ENCODE results near the gene PKP3.
"Not testable (repeated sequence)": the region's sequence is repeated elsewhere in the genome, so short reads cannot be mapped to it uniquely, and the experiment has no call there.

The PKP3 gene

DNA sequence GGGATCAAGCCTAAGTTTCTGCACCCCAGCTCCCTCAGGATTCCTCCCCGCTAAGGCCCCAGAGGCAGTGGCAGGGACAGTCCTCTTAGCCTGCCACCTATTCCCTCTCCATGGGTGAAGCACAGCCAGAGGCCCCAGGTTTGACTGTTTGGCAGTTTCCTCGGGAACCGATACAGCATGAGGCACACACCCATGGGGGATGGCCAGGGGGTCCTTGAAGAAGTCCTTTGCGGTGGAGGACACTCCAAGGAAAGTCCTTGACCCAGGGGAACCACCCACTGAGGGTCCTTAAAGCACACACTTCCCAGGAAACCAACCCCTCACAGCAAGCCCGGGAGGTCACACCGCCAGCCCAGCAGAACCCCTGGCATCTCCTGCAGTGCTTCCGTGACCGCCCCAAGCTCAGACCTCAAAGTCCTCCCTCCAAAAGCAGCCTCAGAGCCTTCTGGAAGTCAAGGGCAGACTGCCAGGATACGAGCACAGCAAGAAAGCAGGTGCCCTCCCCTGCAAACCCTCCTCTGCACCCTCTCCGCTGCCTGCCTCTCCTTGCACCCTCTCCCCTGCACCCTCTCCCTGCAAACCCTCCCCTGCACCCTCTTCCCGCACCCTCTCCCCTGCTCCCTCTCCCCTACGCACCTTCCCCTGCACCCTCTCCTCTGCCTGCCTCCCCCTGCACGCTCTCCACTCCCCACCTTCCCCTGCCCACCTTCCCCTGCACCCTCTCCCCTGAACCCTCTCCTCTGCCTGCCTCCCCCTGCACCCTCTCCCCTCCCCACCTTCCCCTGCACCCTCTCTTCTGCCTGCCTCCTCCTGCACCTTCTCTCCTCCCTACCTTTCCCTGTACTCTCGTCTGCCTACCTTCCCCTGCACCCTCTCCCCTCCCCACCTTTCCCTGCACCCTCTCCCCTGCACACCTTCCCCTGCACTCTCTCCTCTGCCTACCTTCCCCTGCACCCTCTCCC, 19.4 kb downstream of the PKP3 start:
- DNase-seq, result no peak

DNA sequence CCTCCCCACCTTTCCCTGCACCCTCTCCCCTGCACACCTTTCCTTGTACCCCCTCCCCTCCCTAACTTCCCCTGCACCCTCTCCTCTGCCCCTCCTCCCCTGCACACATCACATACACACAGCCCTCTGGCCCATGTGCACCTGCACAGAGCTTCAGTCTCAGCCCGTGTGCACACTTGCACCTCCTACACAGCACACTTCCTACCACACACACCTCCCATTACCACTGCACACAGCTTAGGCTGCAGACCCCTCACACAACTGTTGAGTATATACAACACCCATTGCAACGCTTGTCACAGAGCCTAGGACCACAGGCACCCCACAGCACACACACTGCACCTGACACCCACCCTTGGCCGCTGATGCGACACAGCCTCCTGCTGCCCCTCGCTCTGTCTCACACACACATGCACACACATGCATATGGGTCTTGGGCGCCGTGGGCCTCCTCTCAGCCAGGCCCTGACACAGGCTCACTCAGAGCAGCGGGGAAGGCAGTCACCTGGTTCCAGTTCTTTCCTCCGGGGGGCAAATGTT, 20.4 kb downstream of the PKP3 start:
- DNase-seq, result no peak

DNA sequence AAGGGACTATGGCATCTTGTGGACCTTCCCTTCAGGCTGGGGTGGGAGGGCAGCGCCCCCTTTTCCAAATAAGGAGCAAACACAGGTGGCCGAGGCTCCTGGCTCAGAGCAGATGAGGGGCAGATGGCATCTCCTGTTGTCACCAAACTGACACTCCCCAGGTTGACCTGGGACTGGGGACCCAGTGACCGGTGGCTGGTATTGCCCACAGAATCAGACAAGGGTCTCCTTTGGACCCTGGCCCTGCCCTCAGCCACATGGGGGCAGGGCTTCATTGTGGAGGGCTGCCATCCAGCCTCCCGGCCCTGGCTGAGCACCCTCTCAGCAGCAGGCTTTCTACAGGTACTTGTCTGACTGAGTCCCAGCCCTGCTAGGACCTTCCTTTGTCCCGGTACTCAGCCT, 21.6 kb downstream of the PKP3 start:
- no peak for DNase-seq

DNA sequence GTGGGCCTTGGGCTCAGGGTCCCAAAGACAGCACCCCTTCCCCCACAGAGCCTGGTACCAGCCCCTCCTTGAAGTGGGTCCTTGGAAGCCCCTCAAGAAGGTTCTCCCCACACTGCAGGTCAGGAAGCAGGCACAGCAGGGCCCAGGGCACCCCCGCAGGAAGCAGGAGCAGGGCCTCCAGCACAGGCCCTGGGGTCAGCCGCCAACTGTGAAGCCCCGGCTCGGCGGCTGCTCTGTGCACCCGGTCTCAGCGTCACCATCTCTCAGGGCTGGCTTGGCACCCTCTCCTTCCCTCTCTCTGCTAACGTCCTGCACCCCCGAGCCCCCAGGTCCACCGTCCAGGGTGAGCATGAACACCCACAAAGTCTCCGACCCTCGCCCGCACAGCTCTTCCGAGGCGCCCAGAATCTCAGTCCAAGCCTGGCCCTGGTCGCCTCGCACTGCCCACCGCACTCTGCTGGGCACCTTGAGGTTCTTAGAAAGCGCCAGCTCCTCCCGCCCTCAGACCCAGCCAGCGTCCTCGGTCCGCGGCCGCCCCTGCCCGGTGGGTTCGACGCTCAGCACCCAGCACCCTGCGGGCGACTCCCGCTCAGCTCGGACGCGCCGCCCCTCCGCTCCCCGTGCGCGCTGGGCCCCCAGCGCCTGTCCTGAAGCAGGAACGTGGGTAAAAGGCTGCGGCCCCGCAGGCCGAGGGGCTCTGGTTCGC, 22.2 kb downstream of the PKP3 start:
- DNase-seq, result no peak

DNA sequence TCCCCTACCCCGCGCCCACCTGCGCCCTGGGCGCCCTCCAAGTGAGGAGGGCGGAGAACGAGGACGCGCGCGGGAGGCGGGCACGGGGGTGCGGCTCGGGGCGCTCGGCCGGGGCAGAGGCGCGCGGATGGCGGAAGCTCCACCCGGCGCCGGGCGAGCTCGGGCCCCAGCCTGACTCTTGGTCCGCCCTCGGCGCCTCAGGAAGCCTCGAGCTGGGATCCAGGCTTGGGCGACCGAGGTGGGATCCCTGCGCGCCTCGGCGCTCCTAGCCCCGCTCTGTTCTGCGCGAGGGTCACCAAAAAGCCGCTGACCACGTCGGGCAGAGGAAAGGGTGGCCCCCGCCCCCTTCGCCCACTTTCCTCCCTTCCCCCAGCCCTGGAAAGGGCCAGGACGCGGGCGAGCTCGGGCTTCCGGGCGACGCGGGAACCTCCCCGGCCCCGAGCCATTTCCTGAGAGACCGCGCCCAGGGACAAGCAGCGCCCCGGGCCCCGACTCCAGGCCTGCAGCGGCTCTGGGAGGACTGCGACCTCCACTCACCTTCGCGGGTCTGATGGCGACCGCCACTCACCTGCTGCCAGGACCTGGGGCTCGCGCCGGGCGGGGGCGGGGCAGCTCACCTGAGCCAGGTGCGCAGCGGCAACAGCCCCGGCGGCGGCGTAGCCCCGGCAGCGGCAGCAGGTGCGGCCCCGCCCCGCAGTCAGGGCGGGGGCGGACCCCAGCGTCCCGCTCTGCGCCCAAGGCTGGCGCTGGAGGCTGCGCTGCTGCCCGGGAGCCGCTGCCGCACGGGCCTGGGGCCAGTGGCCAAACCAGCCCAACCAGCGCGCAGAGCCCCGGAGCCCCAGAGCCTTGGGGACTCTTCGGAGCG, 23.0 kb downstream of the PKP3 start:
- peak; percentile 80 for DNase-seq

DNA sequence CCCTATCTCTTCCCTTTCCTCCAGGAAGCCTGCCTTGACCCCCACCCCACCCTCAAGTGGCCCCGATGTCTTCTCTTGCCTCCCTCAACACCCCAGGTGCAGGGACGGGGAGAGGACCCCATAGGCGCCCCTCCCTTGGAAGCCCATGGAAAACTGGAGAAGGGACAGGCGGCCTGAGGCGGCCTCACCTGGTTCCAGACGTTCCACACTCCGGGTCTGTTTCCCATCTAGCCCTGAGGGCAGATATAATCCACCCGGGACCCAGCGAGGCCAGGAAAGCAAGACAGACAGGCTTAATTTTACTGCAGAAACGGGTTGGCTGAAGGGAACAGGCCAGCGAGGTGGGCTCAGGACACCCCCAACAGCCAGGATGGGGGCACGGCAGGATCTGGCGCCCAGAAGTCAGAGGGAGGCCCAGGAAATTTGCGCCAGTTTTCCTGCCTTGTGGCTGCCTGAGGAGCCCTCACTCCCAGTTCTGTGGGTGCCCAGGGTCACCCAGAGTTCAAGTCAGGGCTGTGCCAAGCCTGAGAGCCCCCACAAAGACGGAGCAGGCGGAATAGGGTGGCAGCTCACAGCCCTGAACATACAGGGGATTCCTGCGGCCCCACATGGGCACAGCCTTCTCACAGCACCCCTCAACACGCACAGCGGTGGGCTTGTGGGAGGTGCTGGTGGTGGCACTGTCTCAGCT, 23.8 kb downstream of the PKP3 start:
- DNase-seq, result no peak

DNA sequence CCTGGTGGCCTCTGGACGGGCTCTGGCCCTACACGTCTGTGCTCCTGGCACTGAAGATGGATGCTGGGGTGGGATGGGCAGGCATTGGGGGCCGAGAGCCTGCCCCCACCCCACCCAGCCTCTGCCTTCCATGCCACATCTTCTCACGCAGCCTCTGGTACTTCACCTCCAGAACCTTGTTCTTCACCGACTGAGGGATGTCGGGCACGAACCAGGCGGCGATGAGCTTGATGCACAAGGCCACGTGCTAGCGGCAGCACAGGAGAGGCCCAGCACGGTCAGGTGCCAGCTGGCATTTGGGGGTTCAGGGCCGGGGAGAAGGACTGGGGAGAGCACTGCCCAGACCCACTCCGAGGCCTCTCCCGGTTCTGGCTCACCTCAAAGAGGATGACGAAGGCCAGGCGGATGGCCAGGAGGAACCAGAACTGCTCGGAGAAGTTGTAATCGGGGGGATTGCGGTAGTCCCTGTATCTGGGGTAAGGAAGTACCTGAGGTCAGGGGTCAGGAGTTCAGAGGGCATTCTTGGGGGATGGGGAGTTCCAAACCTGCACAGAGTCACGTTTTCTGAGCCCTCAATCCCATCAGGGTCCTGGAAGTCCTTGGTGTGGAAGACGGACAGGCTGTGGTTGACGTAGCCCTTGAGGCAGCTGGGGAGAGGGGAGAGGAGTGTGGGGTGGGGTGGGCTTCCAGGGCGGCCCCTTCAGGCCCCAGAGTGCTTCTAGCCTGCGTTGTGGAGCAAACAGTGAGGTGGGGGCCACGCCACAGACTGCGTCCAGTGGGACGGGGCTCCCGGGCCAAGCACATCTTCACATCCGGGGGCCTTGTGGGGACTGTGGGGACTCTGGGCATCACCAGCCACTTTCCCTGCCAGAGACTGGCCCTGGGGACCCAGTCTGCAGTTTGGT, 24.6 kb downstream of the PKP3 start:
- DNase-seq, result no peak

DNA sequence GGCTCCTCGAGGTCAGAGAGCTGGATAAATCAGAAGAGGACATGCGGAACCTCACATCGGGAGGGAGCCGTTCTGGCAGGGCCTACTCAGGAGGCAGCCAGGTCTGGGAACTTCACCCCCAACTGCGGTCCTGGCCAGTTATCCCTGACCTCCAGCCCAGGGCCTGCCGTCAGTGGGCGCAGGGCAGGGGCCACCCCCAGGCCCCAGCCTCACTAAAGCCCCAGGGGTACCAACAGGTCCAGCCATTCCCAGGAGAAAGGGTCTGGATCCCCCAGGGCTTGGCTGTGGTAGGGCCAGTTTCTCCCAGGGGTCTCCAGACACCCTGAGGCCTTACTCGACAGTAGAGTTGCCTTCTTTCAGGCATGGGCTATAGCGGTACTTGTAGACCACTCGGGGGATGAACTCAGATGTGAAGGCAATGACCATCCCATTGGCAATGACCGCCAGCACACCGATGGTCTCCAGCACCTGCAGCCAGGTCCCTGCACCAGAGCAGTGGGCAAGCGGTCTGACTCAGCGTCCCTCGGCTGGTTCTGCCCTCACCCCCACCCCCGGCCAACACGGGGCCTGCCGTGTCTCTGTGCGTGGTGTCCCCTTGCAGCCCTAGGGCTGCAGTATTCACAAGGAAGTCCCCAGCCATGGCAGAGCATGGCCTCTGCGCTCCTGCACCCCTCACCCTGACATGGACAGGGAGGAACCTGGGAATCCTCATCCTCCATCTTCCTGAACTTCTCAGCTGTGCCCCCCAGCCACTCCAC, 25.4 kb downstream of the PKP3 start:
- no peak for DNase-seq

DNA sequence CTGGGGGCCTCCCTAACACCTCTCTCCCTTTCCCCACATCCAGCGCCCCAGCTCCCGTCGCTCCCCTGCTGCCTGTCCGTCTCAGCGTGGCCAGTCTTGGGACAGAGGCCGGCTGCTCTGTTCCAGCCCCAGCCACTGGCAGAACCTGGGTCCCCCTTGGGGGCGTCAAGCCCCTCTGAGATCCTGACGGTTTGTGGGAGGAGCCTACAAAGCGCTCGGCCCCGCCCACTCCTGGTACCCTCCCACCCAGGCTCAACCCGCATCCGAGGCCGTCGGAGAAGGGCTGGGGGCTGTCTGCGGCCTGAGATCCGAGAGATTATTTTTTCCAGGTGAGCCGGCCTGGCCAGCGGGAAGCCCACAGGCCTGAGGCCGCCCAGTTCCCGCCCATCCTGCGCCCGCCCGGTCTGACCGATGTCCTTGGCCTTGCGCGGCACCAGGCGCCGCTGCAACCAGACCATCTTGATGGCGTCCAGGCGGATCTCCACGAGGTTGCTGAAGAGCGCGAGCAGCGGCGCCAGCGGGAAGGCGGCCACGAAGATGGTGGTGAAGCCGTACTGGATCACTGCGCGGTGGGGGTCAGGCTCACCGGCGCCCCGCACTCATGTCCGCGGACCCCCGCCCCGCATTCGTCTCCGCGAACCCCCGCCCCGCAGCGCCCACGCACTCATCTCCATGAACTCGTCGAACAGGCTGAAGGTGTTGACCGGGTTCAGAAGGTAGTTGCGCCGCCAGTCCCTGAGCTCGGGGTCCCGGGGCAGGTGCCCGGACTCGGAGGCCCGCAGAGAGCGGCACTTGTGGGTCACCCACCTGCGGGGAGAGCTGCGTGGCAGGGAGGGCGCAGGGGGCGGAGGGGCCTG, 26.3 kb downstream of the PKP3 start:
- peak; percentile 52 for DNase-seq

DNA sequence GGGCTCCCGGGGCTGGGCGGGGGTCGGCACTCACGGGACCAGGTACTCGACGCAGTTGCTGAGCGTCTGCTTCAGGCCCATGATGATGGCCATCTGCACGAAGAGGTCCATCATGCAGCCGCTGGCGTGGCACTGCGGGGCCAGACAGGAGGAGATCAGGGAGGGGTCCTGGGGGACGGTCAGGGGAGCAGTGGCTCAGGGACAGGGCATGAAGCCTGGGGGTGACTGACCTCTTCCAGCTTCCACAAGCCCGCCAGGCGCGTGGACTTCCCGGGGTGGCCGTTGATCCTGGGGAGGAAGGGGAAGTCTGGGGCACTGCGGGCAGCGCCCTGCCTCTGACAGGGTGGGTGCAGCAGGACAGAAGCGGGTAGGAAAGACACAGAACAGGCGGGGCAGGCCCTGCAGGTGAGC, 26.9 kb downstream of the PKP3 start:
- DNase-seq, result peak; percentile 40

DNA sequence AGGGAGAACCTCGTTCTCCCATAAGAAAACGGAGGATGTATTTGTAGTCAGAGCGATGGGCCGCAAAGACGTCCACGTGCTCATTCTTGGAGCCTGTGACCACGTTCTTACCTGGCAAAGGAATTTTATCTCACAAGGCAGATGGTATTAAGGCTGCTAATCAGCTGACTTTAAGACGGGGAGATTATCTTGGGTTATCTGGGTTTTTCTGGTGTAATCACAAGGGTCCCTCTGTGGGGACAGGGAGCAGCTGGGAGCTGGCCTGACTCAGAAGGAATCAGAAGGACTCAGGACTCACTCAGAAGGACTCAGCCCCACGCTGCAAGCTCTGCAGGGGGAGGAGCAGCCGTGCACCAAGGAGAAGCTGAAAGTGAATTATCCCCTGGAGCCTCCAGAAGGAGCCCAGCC, 28.2 kb downstream of the PKP3 start:
- no peak for DNase-seq

DNA sequence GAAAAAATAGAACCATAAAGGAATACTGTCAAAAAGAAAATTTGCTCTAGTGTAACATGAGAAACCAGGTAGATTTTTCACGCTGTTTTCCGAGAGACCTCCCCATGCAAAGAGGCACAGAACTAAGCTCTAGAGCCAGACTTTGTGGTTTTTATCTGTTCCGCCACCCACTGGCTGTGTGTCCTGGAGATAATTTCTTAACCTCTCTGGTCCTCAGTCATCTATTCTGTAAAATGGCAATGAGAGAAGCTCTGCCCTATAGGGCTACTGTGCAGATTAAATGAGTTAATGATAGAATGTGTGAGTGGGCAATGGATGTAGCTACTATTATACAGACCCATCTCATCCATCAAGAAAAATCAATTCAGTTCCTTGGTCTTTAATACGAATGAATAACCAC, 30.2 kb downstream of the PKP3 start:
- no peak for DNase-seq

DNA sequence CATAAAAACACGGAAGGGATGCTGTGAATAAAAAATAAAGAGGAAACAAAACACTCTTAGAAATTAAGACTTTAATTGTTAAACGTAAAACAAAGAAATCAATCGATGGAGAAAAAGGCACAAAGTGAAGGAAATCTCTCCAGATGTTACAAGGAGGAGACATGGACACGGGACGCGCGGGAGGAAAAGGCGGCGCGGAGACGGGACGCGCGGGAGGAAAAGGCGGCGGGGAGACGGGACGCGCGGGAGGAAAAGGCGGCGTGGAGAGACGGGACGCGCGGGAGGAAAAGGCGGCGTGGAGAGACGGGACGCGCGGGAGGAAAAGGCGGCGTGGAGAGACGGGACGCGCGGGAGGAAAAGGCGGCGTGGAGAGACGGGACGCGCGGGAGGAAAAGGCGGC, 30.8 kb downstream of the PKP3 start:
- not testable (repeated sequence) for DNase-seq

DNA sequence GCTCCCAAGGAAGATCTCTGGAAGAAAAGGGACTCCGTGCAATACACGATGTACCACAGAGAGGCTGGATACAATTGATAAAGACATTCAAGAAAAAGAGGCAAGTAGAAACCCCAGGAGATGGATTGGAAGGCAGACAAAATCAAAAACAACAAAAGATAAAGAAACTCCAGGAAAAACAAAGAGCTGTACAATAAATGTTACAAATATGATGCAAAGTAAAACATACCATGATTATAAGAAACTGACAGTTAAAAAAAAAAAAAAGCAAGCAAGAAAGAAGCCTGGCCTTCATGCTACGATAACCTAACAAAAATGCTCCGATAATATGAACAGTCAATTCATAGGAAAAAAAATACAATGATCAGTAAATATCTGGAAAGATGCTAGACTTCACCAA, 31.3 kb downstream of the PKP3 start:
- DNase-seq, result no peak

DNA sequence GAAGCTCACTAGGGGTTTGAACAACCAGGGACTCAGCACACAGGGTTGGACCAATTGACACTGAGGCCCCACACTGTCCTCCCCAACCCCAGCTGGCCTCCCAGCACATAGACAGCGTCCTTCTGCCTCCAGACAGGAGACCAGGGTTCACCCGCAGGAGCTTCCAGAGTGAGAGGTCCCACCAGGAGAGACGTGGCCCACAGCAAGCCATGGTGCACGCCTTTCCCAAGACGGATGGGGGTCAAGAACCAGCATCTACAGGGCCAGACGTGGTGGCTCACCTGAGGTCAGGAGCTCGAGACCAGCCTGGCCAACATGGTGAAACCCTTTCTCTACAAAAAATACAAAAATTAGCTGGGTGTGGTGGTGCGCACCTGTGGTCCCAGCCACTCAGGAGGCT, 32.8 kb downstream of the PKP3 start:
- no peak for DNase-seq

DNA sequence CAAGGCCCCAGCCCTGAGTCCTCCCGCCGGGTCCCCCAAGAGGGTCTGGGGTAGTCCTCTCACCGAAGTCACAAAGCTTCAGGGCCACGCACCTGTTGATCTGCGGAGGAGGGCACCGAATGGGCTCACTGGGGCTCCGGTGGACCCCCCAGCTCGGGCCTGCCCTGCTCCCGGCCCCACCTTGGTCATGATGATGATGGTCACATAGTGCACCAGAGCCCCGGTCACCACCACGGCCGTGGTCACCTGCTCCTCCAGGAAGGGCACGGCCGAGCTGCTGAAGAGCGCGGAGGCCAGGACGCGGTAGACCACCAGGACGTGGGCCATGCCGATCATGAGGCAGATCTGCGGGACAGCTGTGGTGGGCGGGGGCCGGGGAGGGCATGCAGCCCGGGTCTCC, 34.3 kb downstream of the PKP3 start:
- no peak for DNase-seq

DNA sequence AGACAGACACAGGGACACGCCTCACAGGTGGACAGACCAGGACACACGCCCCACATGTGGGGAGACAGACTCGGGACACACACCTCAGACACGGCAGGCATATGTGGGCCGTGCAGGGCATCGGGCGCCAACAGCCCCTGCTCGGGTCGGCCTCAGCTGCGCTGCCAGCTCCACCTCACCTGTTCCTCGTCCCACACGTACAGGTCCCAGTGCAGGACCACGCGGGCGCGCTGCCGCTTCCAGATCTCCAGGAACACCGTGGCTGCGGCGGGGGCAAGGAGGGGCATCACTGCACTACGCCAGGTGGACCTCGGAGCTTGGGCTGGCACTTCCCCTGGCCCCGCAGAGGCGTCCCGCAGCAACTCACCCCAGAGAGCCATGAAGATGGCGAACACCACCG, 35.4 kb downstream of the PKP3 start:
- no peak for DNase-seq

DNA sequence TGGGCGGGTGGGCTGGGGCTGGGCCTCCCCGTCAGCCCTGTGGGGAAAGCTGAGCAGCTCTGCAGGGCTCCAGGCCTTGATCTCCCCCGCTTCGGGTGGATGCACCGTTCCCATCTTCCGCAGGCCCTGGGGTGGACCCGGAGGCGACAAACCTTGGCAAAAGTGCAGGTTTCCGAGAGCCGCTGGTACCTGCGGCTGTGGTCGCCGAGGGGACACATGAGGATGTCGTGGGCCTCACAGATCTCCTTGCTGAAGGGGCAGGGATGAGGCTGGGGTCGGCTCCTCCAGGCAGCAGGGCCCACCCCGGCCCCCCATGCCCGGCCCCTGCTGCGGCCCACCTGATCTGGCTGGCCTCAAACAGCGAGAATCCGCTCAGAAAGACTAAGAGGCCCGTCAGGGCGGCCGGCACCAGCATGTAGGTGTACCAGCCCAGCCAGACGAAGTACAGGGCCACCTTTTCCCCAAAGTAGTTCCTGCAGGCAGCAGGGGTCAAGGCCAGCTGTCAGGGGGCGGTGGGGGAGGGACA, 36.0 kb downstream of the PKP3 start:
- no peak for DNase-seq

DNA sequence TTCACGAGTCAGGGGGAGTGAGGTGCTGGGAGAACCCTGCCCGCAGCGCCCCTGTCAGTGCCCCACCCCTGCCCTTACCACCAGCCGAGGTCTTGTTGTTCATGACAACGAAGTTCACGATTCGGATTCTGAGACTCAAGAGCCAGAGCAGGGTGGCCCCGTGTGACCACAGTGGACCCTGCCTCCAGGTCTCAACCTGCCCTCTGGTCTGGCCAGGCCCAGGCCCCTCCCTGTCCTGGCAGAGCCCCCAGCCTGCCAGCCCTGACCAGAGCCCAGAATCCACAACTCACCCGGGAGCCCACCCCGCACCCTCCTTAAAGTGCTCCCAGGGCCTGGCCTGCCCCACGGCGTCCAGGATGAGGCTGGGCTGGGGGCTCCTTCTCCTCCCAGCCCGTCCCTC, 37.9 kb downstream of the PKP3 start:
- no peak for DNase-seq
